B cell (primary cell): Measurements from ENCODE around the gene B3GNT7. TPM values are rescaled to one million over a fixed set of nuclear protein-coding genes. Genes with fewer than 3 reads are reported as not detected.

Source experiments
- ATAC-seq: fragments of 200-7000 bp; cut with Tn5 transposase; one replicate; pipeline ENCODE4 v1.10.0; 2021; ENCODE audit warnings: low read depth, mild to moderate bottlenecking, moderate number of reproducible peaks, moderate library complexity
- CTCF ChIA-PET: fragments of 350-600 bp; sonication (Branson Sonifier 250); formaldehyde crosslinking; loops from one replicate; lab custom pipeline; 2021; ENCODE audit warnings: antibody characterized with exemption, inconsistent platforms; lab: Charles Lee
- POLR2A ChIA-PET: fragments of 350-600 bp; sonication (Branson Sonifier 250); formaldehyde crosslinking; loops from one replicate; lab custom pipeline; 2021; ENCODE audit warnings: antibody characterized with exemption; lab: Charles Lee
- DNase-seq: peaks from one replicate; pipeline ENCODE4 v3.0.0; 2013
- H2AFZ ChIP-seq: 2 replicates; pipeline ENCODE4 v1.6.1; 2012; ENCODE audit warnings: mild to moderate bottlenecking, low read depth, low read length; ENCODE audit not compliant: insufficient read depth, poor library complexity, severe bottlenecking
- H3K27ac ChIP-seq, 2 donors: 1 replicate in 1 of 2; 2 replicates in 1 of 2; pipeline ENCODE4 v1.5.1; 2012 to 2013; ENCODE audit warnings: low read length in 2 of 2, mild to moderate bottlenecking in 2 of 2, moderate library complexity in 1 of 2
- H3K27me3 ChIP-seq, 4 experiments: fragments of 200-600 bp in 1 of 4; sonication (generic) in 1 of 4; replicated peaks in 1 of 4; 1 replicate in 2 of 4; 2 replicates in 2 of 4; pipeline versions ENCODE4 v1.6.1 to v1.7.0; 2013 to 2016; ENCODE audit warnings: low read length in 3 of 4, mild to moderate bottlenecking in 2 of 4, mixed read lengths in 1 of 4, moderate library complexity in 1 of 4; ENCODE audit not compliant: insufficient read depth in 4 of 4, control insufficient read depth in 3 of 4; ENCODE audit errors: control extremely low read depth in 1 of 4
- H3K36me3 ChIP-seq, 2 experiments: replicated peaks in 1 of 2; 1 replicate in 1 of 2; 2 replicates in 1 of 2; pipeline versions ENCODE4 v1.6.1 to v1.7.1; 2013; ENCODE audit warnings: low read length in 1 of 2; ENCODE audit not compliant: insufficient read depth in 2 of 2, control insufficient read depth in 1 of 2; ENCODE audit errors: control extremely low read depth in 1 of 2, extremely low read depth in 1 of 2
- H3K4me1 ChIP-seq, 2 donors: fragments of 200-600 bp in 1 of 2; sonication (generic) in 1 of 2; 1 replicate in 1 of 2; 2 replicates in 1 of 2; pipeline versions ENCODE4 v1.5.1 to v1.6.1; 2013 to 2017; ENCODE audit warnings: low read length in 2 of 2; ENCODE audit not compliant: control insufficient read depth in 2 of 2, insufficient read depth in 2 of 2
- H3K4me2 ChIP-seq: replicated peaks from 2 replicates; pipeline ENCODE3; 2012; ENCODE audit warnings: mild to moderate bottlenecking, low read depth, low read length; ENCODE audit not compliant: poor library complexity, severe bottlenecking
- H3K4me3 ChIP-seq, 5 experiments: fragments of 200-600 bp in 1 of 5; sonication (generic) in 1 of 5; 1 replicate in 3 of 5; 2 replicates in 2 of 5; pipeline versions ENCODE4 v1.5.1 to v1.7.0; 2011 to 2016; ENCODE audit warnings: low read length in 4 of 5, mild to moderate bottlenecking in 4 of 5, low read depth in 2 of 5, control low read depth in 1 of 5, moderate library complexity in 1 of 5; ENCODE audit not compliant: insufficient read depth in 1 of 5; ENCODE audit errors: control extremely low read depth in 1 of 5, extremely low read depth in 1 of 5
- H3K79me2 ChIP-seq: fragments of 200-600 bp; sonication (generic); one replicate; pipeline ENCODE4 v1.6.0; 2016; ENCODE audit warnings: low read length; ENCODE audit not compliant: control insufficient read depth, insufficient read depth
- H3K9ac ChIP-seq: fragments of 200-600 bp; sonication (generic); 2 replicates; pipeline ENCODE4 v1.6.1; 2017; ENCODE audit warnings: mild to moderate bottlenecking, low read length, moderate library complexity
- H3K9me3 ChIP-seq, 3 donors: one replicate each; pipeline versions ENCODE4 v1.6.1 to v1.7.1; 2013; ENCODE audit warnings: low read length in 2 of 3; ENCODE audit not compliant: control insufficient read depth in 2 of 3, insufficient read depth in 1 of 3; ENCODE audit errors: control extremely low read depth in 1 of 3
- H4K20me1 ChIP-seq: 2 replicates; pipeline ENCODE4 v1.6.0; 2012; ENCODE audit warnings: mild to moderate bottlenecking, low read length; ENCODE audit not compliant: insufficient read depth, control insufficient read depth, poor library complexity, severe bottlenecking
- H3K27ac Mint-ChIP-seq: one replicate; pipeline ENCODE4 v1.8.0; 2021; ENCODE audit warnings: mixed read lengths
- H3K27me3 Mint-ChIP-seq: one replicate; pipeline ENCODE4 v1.8.0; 2021; ENCODE audit warnings: mixed read lengths
- H3K4me1 Mint-ChIP-seq: one replicate; pipeline ENCODE4 v1.8.0; 2021; ENCODE audit warnings: mixed read lengths
- H3K4me3 Mint-ChIP-seq: one replicate; pipeline ENCODE4 v1.8.0; 2021; ENCODE audit warnings: mixed read lengths
- H3K9me3 Mint-ChIP-seq: one replicate; pipeline ENCODE4 v1.8.0; 2022; ENCODE audit warnings: mixed read lengths; ENCODE audit not compliant: insufficient read depth
- CTCF ChIP-seq: fragments of 200-600 bp; IDR thresholded peaks from one replicate; pipeline ENCODE4 v1.8.0; 2022; ENCODE audit warnings: antibody characterized with exemption, mild to moderate bottlenecking
- EZH2 ChIP-seq: IDR thresholded peaks from 2 replicates; pipeline ENCODE4 v1.6.1; 2012; ENCODE audit warnings: borderline replicate concordance, low read depth, mild to moderate bottlenecking, moderate library complexity, low read length; ENCODE audit not compliant: insufficient read depth, poor library complexity, severe bottlenecking
- WGBS: methylation state at CpG from one replicate; pipeline ENCODE4 v1.1.5; 2013; ENCODE audit warnings: missing lambda C conversion rate; ENCODE audit not compliant: insufficient coverage; 5-methylcytosine and 5-hydroxymethylcytosine counted together
- intact Hi-C: fragments of 100-400 bp; cut with micrococcal nuclease; formaldehyde crosslinking; loops from one replicate; pipeline ENCODE4 v1.10.0; 2022
- polyA plus RNA-seq: library from polyadenylated mRNA; depleted of rRNA; stranded (reverse); fragments of >200 nt; gene quantifications from 2 replicates; pipeline ENCODE4 v1.2.3, GENCODE V29; 2012
- total RNA-seq, 2 donors: library from RNA; stranded (reverse); fragments of 120-200 nt in 1 of 2; gene quantifications; 1 replicate in 1 of 2; 2 replicates in 1 of 2; pipeline versions ENCODE4 v1.2.3 to v1.2.4, GENCODE V29; 2013 to 2022

B3GNT7 gene
- total and polyA plus RNA-seq, 2 donors (not counting 1 experiment from before 2014, with no cell fraction given), result 5.7 to 14.3 TPM

DNA sequence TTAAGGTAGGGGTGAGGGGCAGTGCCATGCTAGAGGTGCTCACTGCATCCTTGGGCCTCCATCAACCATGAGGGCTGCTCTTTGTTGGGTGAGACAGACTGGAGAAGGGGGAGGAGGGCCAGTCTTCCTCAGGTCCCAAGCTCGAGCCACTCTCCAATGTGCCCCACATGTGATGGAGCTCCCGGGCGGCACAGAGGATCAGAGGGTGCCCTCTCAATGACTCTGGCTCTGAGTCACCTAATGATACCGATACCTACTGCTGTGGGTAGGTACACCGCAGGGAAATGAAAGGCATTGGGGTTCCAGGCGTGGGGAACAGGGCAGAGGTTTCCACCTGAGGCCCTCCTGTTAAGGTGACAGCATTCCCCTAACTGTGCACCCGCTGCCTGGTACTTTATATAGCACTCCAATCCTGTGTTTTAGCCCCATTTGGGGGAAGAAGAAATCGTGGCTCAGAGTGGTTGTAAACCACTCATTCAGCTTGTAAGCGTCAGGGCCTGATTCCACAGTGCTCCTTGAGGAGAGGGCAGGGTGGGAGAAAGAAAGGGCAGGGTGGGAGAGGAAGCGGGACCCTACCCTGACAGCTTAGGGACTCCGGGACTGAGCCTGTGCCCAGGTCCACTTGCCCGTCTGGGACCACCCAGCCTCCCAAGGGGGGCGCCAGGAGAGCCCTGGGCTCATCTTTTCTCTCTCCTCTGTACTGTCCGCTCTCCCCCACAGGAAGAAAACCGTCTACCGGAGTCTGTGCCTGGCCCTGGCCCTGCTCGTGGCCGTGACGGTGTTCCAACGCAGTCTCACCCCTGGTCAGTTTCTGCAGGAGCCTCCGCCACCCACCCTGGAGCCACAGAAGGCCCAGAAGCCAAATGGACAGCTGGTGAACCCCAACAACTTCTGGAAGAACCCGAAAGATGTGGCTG is 1.8 kb downstream of the B3GNT7 start:
- H3K27ac Mint-ChIP-seq, result peak overlapping the region; percentile 84
- H3K9me3 ChIP-seq, result peaks cover 0 to 2% (median 0%) of the 10 kb centered on the region in 3 donors
- no peaks in the 10 kb centered on the region for H3K9me3 Mint-ChIP-seq
- DNase-seq, result no peak
- no peak for ATAC-seq
- H3K4me3 Mint-ChIP-seq, result peak overlapping the region; percentile 86
- H3K4me2 ChIP-seq, result peak overlapping the region; percentile 88
- H4K20me1 ChIP-seq, result no peaks in the 10 kb centered on the region
- TF ChIP-seq EZH2 (no peak), CTCF (no peak)
- no peaks in the 10 kb centered on the region for H3K27me3 ChIP-seq
- no peak overlapping the region for H2AFZ ChIP-seq
- H3K9ac ChIP-seq, result no peak overlapping the region
- H3K27me3 Mint-ChIP-seq, result no peaks in the 10 kb centered on the region
- peaks cover 52% of the 10 kb centered on the region for H3K4me1 Mint-ChIP-seq
- ChIA-PET POLR2A (interaction anchor here (0.6 kb wide), 1 partner anchor 15 kb away, joined by 3 read pairs; no protein-coding TSS in a partner anchor), CTCF (interaction anchor here (0.6 to 6.7 kb wide), 8 partner anchors 8 to 293 kb away, joined by 3 to 83 read pairs (median 8); no protein-coding TSS in a partner anchor)
- intact Hi-C loops, result loop anchor here (10.0 kb wide), 1 partner anchor 522 kb away; no protein-coding TSS in a partner anchor
- H3K4me3 ChIP-seq, result no peak overlapping the region
- WGBS, result 92% methylated on average over 19 of the region's 22 CpGs
- H3K79me2 ChIP-seq, result peaks cover 20% of the 10 kb centered on the region
- peaks cover 29 to 41% of the 10 kb centered on the region in 2 donors for H3K4me1 ChIP-seq
- H3K36me3 ChIP-seq, result peaks cover 0 to 8% of the 10 kb centered on the region in 2 experiments
- peak overlapping the region in 1 of 2 donors; percentile 16 for H3K27ac ChIP-seq

- no peaks in the 10 kb centered on the region for H3K9me3 Mint-ChIP-seq
- ATAC-seq (no peak), DNase-seq (no peak)
- Histone ChIP-seq H3K4me3 (no peak overlapping the region), H3K27ac (no peak overlapping the region), H3K79me2 (peaks cover 14% of the 10 kb centered on the region), H3K4me2 (no peak overlapping the region), H3K9ac (no peak overlapping the region), H3K9me3 (peaks cover 0 to 2% (median 0%) of the 10 kb centered on the region in 3 donors), H4K20me1 (no peaks in the 10 kb centered on the region), H3K4me1 (peaks cover 23 to 35% of the 10 kb centered on the region in 2 donors), H3K36me3 (peaks cover 0 to 8% of the 10 kb centered on the region in 2 experiments), H2AFZ (no peak overlapping the region), H3K27me3 (no peaks in the 10 kb centered on the region)
- intact Hi-C loops, result loop anchor here (10.0 kb wide), 1 partner anchor 523 kb away; no protein-coding TSS in a partner anchor
- H3K27me3 Mint-ChIP-seq, result no peaks in the 10 kb centered on the region
- H3K4me3 Mint-ChIP-seq, result peak overlapping the region; percentile 67
- 98% methylated on average over 28 of the region's 28 CpGs for WGBS
- peaks cover 46% of the 10 kb centered on the region for H3K4me1 Mint-ChIP-seq
- TF ChIP-seq EZH2 (no peak), CTCF (no peak)
- POLR2A ChIA-PET, result no interaction called here
- H3K27ac Mint-ChIP-seq, result no peak overlapping the region
- CTCF ChIA-PET, result interaction anchor here (1.3 to 6.7 kb wide), 3 partner anchors 7 to 99 kb away, joined by 7 to 83 read pairs (median 57); no protein-coding TSS in a partner anchor
Observed at GRCh38 chr2:231397928-231398294, 2.4 kb downstream of the B3GNT7 start.
